ENCODE results near the gene PLVAP. TPM values are rescaled to one million over a fixed set of nuclear protein-coding genes. Genes with fewer than 3 reads are reported as not detected.

Gene PLVAP
- total RNA-seq, 1 donor from 2014 or later = 0.12 TPM

DNA sequence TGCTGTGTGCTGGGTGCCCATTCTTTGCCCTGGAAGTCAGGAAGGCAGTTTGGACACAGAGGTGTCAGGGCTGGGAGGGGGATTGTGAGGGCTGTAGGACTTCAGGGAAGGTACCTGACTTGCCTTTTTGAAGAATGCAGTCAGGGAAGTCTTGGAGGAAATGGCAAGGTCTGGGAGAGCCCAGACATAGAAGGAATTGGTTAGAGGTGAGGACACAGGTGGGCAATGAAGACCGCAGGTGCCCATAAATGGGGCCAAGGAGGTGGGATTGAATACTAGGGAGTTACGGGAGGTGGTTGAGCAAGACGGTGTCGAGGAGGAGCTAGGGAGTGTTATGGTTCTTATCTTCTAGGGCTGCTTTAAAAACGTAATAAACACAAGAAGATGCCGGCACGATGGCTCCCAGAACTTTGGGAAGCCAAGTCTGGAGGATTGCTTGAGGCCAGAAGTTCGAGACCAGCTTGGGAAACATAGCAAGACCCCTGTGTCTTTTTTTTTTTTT, 69.2 kb downstream of the PLVAP start:
- peak overlapping the region; percentile 5 for H3K27ac Mint-ChIP-seq

DNA sequence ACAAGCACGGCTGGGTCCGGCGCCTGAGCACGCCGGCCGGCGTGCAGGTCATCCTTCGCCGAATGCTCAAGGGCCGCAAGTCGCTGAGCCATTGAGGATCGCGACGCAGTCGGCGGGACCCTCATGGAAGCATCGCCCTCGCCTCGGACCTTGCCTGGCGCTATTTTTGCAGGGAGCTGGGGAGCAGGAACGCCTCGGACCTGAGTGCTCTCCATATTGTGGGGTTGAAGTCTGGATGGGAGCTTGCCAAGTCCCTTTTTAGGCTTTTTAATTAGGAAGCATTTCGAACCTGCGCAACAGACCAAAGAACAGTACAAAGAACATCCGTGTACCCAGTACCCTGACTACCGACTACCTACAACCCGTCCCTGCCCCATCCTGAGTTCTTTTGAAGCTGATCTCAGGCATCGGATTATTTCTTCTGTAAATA, 70.8 kb downstream of the PLVAP start:
- no peak for DNase-seq (ENCODE audit: low spot score, unreplicated experiment)
- Mint-ChIP-seq H3K36me3 (ENCODE audit: insufficient read depth) (no peaks in the 10 kb centered on the region), H3K4me3 (ENCODE audit: low read depth) (peak overlapping the region; percentile 88), H3K27ac (peak overlapping the region; percentile 91), H3K27me3 (no peaks in the 10 kb centered on the region), H3K4me1 (ENCODE audit: low read depth) (peaks cover 27% of the 10 kb centered on the region), H3K9me3 (ENCODE audit: low read depth) (no peaks in the 10 kb centered on the region)
- TF ChIP-seq, protein P1, sequence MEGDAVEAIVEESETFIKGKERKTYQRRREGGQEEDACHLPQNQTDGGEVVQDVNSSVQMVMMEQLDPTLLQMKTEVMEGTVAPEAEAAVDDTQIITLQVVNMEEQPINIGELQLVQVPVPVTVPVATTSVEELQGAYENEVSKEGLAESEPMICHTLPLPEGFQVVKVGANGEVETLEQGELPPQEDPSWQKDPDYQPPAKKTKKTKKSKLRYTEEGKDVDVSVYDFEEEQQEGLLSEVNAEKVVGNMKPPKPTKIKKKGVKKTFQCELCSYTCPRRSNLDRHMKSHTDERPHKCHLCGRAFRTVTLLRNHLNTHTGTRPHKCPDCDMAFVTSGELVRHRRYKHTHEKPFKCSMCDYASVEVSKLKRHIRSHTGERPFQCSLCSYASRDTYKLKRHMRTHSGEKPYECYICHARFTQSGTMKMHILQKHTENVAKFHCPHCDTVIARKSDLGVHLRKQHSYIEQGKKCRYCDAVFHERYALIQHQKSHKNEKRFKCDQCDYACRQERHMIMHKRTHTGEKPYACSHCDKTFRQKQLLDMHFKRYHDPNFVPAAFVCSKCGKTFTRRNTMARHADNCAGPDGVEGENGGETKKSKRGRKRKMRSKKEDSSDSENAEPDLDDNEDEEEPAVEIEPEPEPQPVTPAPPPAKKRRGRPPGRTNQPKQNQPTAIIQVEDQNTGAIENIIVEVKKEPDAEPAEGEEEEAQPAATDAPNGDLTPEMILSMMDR (IDR thresholded peaks at IDR 0.05; ENCODE audit: unreplicated experiment) = no peak

More for the DNA sequence above, 69.2 kb downstream of the PLVAP start:
- H3K27me3 Mint-ChIP-seq = no peaks in the 10 kb centered on the region
- peak overlapping the region; percentile 88 for H3K4me3 Mint-ChIP-seq (ENCODE audit: low read depth)
- no peaks in the 10 kb centered on the region for H3K36me3 Mint-ChIP-seq (ENCODE audit: insufficient read depth)
- no peaks in the 10 kb centered on the region for H3K9me3 Mint-ChIP-seq (ENCODE audit: low read depth)
- H3K4me1 Mint-ChIP-seq (ENCODE audit: low read depth) = peaks cover 24% of the 10 kb centered on the region
- TF ChIP-seq, protein P1 (IDR thresholded peaks at IDR 0.05; ENCODE audit: unreplicated experiment) = no peak
- no peak for DNase-seq (ENCODE audit: low spot score, unreplicated experiment)

DNA sequence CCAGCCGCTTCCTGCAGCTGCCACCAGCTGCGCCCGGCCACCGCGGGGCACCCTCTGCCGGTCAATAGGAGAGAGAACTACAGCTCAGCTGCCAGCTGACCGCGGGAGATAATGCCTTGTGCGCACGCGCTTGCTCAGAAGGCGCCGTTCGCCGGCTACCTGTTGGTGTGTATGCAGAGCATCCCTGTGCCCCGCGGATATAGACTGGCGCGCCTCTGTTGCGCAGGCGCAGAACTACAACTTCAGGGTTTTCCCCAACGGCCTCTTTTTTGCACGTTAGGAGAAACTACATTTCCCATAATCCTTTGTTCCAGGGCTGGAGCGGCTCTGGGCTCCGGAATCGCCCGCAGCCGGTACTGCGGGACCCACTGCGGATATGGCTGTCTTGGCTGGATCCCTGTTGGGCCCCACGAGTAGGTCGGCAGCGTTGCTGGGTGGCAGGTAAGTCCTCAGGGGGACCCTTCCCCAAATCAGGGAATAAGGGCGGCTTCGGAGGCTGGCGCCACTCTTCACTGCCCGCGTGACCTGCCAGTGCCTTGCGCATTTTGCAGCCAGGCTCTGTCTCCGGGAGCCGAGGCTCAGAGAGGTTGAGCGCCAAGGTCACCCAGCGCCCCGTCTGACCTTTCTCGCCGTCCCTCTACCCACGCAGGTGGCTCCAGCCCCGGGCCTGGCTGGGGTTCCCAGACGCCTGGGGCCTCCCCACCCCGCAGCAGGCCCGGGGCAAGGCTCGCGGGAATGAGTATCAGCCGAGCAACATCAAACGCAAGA, 71.4 kb downstream of the PLVAP start, which contains the start of gene MRPL34:
Gene MRPL34 (plus strand): TSS at position 356 of the 768 bp plus-strand sequence. CDS start 21 bp downstream, at position 377.
- Mint-ChIP-seq H3K4me3 (ENCODE audit: low read depth) (peak within 1 kb of the TSS; percentile 88), H3K9me3 (ENCODE audit: low read depth) (no peaks in the 10 kb centered on the region), H3K27me3 (no peaks in the 10 kb centered on the region), H3K36me3 (ENCODE audit: insufficient read depth) (no peaks in the 10 kb centered on the region), H3K4me1 (ENCODE audit: low read depth) (peaks cover 25% of the 10 kb centered on the region), H3K27ac (peak within 1 kb of the TSS; percentile 91)
- peak; percentile 96 for DNase-seq (ENCODE audit: low spot score, unreplicated experiment)
- TF ChIP-seq, protein P1 (IDR thresholded peaks at IDR 0.05; ENCODE audit: unreplicated experiment) = peak; percentile 77

DNA sequence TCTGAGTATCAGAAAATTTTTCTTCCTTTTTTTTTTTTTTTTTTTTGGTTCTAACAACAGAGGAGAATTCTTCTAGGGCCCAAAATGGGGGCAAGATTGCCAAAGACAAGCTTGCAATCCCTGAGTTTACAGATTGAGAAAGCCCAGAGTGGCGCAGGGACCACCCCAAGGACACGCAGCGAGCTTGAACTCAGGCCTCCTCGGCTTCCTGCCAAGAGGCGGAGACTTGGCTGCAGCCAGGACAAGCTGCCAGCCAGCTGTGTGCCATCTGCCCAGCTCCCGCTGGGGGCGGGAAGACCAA, 72.0 kb downstream of the PLVAP start:
- H3K36me3 Mint-ChIP-seq (ENCODE audit: insufficient read depth) = no peaks in the 10 kb centered on the region
- no peak for DNase-seq (ENCODE audit: low spot score, unreplicated experiment)
- TF ChIP-seq, protein P1 (IDR thresholded peaks at IDR 0.05; ENCODE audit: unreplicated experiment) = no peak
- peaks cover 22% of the 10 kb centered on the region for H3K4me1 Mint-ChIP-seq (ENCODE audit: low read depth)
- H3K27me3 Mint-ChIP-seq = no peaks in the 10 kb centered on the region
- H3K9me3 Mint-ChIP-seq (ENCODE audit: low read depth) = no peaks in the 10 kb centered on the region
- peak overlapping the region; percentile 88 for H3K4me3 Mint-ChIP-seq (ENCODE audit: low read depth)
- H3K27ac Mint-ChIP-seq = peak overlapping the region; percentile 91

DNA sequence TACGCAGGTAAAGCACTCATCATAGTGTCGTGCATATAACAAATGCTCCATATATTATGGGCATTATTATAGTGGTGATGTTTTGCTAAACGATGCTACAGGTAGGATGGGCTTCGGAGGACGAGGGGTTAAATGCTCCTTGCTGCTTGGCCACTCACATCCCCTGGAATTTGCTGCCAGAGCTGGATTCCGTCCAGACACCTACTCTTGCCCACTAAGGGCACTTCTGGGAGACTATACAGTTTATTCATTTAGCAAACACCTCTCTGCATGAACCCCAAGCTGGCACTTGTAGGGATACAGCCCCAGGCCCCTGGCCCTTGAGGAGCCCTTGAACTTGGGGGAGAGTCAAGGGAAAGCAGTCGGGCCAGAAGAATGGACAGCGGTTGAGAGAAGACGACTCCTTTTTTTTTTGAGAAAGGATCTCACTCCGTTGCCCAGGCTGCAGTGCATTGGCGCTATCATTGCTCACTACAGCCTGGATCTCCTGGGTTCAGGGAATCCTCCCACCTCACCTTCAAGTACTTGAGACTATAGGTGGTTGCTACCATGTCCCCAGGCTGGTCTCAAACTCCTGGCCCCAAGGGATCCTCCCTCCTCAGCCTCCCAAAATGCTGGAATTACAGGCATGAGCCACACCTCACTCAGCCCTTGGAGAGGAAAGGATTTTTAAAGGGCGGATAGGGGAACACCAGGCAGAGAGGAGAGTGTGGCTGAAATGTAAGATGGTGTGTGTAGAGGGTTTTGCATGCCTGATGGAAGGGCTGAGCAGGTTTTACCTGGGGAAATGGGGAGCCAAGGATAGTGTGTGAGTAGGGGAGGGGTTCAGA, 72.5 kb downstream of the PLVAP start:
- Mint-ChIP-seq H3K4me3 (ENCODE audit: low read depth) (peak overlapping the region; percentile 11), H3K27ac (peak overlapping the region; percentile 91), H3K4me1 (ENCODE audit: low read depth) (peaks cover 20% of the 10 kb centered on the region), H3K9me3 (ENCODE audit: low read depth) (no peaks in the 10 kb centered on the region), H3K36me3 (ENCODE audit: insufficient read depth) (no peaks in the 10 kb centered on the region), H3K27me3 (no peaks in the 10 kb centered on the region)
- TF ChIP-seq, protein P1 (IDR thresholded peaks at IDR 0.05; ENCODE audit: unreplicated experiment) = no peak
- DNase-seq (ENCODE audit: low spot score, unreplicated experiment) = no peak
